ENCODE results near the gene DUSP22.

Gene DUSP22

GRCh38 chr6:398558-399078, 106.3 kb downstream of the DUSP22 start:
- DNase-seq: no peak

GRCh38 chr6:399785-400534, 107.7 kb downstream of the DUSP22 start:
- DNase-seq: peak in 1 of 2 experiments; percentile 47

- no peak for DNase-seq
Observed at GRCh38 chr6:400815-401214, 108.5 kb downstream of the DUSP22 start.
